SKM-1 (cell line): ENCODE results near the gene TRAM2.

Experiments
- DNase-seq: peaks from one replicate; lab custom pipeline; 2025; ENCODE audit not compliant: unreplicated experiment; lab: John Stamatoyannopoulos, UW

Gene TRAM2

DNA sequence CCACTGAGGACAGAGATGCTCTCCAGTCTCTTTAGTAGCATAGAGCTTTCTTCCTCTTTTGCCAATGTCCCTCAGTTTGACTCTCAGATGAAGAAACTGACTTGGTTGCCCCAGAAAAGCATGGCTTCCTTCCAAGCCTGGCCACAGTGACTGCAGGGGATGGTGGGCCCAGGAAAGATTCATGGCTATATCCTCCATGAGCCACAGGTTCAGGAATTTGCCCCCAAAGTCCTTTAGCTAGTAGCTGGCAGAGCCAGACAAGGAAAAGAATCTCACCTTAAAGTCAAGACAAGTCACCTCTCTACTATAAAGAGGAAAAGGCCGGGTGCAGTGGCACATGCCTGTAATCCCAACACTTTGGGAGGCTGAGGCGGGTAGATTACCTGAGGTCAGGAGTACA is 43.4 kb downstream of the TRAM2 start:
- no peak for DNase-seq

DNA sequence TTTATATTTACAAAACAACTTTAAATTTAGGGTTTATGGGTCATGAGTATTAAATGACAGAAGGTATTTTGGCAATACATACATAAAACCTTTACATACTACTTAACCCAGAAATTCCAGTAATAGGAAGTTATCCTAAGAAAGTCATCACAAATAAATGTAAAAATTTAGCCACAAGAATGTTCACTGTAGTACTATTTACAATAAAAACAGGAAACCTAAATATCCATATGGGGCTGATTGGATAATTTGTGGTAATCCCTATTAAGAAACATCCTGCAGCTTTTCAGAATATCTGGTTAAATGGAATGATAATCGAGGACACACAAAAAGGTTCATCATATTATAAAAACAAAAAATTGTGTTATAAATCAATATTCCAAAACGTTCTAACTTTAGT is 44.4 kb downstream of the TRAM2 start:
- DNase-seq, result no peak

DNA sequence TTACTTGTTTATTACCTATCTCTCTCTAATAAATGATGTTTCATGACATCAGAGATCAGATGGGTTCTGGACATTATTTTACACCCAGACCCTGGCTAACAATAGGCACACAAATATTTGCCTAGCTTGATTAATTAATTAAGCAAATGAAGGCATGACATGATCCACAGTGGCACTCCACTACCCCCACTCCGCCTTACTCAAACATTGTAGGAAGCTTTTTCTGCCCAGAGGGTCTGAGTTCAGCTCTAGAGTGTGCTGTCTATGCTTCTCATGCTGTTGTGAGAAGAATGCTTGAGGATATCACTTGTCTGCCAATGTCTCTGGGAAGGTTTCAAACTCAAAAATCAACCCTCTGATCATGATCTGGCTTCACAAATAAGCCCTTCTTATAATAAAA is 45.0 kb downstream of the TRAM2 start:
- DNase-seq, result no peak

DNA sequence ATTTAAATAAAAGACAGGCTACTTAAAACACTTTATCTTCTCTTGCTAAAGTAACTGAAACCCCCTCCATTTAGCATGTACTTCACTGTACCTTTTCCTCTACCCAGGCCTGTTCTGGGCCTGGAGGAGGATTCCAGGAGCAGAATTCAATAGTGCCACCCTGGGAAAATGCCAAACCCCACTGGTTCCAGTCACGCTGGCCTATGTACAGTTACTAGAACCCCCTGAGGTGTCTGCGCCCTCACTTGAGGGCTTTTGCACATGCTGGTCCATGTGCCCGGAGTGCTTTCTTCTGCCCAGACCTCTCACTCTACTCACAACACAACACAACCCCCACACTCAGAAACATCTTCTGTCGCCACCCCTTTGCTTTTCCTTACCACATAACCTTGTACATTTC is 45.5 kb downstream of the TRAM2 start:
- DNase-seq, result no peak

DNA sequence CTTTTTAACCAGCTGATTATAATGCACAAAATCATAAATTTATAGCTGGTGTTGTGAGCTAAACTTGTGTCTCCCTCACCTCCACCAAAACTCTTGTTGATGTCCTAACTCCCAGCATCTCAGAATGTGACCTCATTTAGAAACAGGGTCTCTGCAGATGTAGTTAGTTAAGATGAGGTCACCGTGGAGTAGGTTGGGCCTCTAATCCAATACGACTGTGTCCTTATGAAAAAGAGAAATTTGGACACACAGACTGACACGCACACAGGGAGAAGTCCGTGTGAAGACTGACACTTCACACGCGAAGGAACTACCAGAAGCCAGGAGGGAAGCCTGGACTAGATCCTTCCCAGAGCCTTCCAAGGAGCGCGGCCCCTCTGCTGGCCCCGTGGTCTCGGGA is 46.5 kb downstream of the TRAM2 start:
- no peak for DNase-seq

DNA sequence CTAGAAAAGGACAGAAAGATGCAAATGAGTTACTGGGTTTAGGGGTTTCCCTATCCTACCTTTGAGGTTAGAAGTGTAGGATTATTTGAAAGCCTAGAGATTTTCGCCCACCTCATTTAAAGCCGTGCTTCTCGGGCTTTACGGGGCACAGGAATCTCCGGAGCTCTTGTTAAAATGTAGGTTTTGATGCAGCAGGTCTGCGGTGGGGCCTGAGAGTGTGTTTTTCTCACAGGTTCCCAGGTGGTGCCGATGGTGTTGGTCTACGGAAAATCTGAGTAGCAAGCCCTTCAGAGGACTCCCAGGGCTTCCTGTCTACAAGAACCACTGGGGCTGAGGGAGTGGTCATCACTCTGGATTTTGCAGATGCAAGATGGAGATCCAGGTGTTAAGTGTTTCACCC is 47.5 kb downstream of the TRAM2 start:
- DNase-seq, result no peak

DNA sequence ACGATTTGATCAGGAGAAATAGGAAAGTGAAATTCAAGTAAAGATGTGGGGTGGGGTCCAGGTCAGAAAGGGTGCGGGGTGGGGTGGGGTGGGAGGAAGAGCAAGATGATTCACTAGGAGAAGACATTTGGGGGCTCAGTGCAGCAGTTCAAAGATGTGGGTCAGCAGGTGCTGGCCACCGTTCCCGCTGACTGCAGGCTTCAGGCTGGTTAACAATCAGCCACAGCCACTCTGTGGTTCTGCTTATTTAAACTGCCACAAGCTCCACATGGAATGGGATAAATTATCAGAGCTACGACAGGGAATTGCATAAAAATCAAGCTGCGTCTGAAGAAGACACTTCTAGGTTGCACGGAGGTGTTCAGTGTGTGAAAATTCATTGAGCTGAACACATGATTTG is 49.4 kb downstream of the TRAM2 start:
- DNase-seq, result no peak

DNA sequence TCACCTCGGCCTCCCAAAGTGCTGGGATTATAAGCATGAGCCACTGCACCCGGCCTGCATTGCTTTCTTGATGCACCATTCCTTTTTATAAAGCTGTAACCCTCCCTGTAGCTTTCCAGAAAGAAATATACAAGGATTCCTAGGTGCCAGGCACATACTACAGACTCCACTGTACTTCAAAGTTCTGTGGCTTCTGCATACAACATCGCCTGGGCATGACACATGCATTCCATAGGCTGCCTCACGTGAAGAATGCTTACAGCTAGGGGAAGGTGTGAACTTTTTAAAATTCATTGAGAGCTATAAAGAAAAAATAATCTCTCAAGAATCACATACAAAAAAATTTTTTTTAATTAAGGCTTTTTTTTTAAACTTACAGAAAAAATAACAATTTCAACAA is 50.2 kb downstream of the TRAM2 start:
- DNase-seq, result no peak

DNA sequence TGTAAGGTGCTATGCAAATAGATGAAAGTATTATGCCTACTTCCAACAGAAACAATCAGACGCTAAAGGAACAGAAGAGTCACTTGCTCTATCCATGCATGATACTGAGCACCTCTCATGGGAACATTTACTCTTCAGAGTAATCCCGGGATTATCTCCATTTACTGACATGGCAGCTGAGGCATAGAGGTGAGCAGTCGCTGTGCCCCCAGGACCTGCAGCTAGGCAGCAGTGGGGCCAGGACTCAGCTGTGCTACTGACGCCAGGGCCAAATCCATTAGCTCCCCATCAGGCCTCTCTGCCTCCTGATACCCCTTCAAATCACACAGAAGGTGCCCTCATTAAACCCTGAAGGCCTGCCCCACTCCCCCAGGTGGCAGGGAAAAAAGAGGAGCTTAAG is 51.9 kb downstream of the TRAM2 start:
- no peak for DNase-seq

DNA sequence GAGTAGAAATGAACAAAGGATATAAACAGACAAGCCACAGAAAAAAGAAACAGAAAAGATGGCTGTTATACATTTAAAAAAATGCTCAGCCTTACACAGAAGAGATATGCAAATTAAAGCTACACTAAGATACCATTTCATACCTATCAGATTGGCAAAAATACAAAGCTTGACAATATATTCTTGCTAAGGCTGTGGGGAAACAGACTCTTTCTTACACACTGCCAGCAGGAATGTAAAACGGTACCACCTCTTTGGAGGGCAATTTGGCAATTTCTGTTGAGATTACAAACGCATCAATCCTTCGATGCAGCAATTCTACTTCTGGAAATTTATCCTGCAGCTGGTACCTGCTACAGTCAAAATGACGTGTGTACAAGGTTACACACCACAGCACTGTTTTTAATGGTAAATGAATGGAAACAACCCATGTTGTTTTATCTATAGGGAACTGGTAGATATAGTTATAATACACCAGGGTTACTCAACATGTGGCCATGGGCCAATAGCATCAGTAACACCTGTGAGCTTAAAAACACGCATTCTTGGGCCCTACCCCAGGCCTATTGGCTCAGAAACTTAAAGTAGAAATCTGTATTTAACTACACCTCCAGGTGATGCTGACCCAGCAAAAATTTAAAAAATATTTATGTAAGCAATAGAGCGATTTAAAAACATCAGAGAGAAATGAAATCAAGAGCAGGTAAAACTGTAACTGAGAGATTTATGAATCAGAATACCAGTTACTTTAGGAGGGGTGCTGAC is 53.3 kb downstream of the TRAM2 start:
- no peak for DNase-seq

DNA sequence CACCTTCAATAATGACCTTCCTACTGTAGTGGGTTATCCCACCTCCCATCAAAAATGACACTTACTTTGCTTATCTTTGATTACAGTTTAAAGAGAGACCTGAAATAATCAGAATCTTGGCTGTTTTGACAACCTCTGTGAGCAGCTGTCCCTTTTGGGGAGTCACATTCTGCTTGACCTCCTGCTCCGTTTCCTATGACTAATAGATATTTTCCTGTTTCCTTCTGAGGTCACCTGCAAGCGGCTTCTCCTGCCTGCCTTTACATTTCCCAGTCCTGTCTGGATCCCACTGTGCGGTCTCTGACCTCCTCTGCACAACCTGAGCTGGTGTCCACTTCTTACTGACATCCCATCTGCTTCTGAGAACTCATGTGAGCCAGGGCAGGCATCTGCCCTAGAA is 54.2 kb downstream of the TRAM2 start:
- no peak for DNase-seq

DNA sequence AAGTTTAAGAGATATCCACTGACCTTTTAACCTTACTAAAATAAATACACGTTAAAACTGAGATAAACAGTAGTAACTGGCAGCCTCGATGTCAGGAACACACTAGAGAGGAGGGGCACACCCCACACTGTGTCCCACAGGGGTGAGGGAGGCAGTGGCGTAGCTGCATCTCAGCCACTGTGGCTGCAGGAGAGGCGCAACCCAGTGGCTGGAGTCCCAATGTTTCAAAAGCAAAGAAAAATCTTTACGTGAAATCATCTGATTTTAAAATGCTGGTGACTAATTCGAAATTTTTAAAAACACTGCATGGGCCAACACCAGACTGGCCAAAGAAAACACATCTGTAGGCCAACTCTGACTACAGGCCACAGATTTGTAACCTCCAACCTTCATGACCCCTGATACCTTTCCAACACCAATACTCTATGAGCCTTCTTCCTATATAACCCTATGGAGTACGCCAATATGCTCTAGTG is 54.7 kb downstream of the TRAM2 start:
- DNase-seq, result no peak

DNA sequence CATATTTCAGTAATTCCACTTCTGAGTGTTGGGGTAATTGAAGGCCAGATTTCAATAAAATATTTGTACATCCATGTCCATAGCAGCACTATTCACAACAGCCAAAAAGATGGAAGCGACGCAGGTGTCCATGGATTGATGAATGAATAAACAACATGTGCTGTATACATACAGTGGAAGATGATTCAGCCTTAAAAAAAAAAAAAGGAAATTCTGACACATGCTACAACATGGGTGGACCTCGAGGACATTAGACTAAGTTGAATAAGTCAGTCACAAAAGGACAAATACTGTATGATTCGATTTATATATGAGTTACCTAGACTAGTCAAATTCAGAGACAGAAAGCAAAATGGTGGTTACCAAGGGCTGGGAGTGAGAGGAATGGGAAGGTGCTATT is 57.2 kb downstream of the TRAM2 start:
- no peak for DNase-seq

DNA sequence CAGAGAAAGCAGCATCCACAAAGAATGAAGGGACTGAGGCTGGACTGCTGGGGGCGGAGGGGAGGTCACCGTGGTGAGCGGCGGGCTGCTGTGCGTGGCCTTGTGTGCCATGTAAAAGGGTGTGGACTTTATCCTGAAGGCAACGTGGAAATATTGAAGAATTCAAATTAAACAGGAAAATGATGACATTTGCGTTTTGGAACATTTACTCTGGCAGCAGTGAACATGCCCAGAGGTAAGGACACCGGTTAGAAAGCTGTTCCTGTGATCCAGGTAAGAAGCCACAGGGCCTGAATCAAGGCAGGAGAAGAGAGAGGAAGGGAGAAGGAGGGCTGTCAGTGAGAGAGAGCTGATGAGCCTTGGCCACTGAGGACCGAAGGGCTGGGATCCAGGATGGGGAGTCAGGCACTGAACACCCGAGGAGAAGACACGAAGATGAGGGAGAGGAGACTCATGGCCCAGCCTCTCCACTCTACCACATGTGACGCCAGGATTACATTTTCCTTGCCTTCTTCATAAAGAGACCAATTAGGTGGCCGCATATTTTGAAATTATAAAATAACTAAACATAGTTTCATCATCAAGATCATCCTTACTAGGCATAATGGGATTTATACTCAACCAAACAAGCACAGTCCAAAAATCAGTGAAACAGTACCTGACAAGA is 58.4 kb downstream of the TRAM2 start:
- DNase-seq, result no peak

DNA sequence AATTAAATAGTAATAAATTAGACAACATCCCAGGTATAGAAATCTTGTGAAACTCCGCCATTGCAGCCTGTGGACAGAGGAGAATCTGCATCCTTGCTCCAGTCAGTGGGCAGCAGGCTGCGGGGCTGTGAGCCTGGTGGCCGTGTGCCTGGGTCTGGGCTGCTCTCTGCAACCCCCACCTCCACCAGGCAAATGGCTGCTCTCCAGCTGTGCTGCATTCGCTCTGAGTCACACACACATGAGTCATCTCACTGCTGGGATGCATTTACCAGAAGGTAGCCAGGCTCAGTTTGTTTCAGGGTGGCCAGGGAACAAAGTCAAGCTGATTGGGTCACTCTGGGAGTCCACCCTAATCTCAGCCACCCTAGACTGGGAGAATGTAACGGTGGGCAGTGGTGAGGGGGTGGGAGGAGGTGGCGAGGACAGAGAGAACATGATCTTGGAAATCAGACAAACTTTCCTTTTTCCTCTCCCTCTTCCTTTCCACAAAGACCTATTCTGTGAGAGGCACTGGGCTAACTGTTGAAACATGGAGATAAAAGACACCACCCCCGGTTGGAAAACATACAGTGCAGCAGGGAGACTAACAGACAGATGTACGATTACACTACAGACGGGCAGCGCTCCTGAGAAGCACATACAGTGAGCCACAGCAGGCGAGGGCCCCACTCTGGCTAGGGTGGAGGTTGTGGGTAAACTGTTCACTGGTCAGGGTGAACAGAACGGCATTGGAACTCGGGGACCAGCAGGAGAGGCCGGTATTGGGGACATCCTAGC is 59.2 kb downstream of the TRAM2 start:
- no peak for DNase-seq

DNA sequence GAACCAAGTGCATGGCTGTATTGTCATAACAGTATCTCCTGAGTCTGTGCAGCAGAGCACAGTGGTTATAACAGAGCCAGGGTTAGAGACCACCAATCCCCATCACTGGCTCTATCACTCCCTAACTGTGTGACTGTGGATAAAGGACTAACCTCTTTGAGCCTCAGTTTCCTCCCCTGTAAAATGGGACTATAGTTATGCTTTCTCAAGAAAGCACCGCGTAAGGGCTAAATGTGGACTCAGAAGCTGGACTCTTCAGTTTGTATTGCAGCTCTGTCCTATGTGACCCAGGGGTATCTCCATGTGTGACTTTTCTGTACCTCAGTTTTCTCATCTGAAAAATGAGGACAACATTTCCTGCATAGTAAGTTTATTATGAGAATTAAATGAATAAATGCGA is 59.9 kb downstream of the TRAM2 start:
- no peak for DNase-seq

DNA sequence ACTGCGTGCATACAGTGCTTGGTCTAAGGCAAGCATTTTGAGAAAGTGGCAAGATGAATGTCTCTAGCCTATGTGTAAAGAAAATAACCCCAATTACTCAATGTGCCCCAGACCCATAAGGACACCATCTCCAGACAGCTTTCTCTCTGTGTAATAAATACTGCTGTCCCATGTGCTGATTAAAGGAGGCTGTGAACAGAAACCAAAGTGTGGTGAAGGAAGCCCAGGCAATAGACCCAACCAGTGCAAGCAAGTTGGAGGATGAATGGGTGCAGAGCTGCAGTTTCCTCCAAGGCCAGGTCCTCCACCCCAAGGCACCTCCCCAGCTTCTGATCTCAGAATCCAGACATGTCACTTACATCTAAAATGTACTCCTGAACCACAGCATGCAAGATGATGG is 60.6 kb downstream of the TRAM2 start:
- no peak for DNase-seq

DNA sequence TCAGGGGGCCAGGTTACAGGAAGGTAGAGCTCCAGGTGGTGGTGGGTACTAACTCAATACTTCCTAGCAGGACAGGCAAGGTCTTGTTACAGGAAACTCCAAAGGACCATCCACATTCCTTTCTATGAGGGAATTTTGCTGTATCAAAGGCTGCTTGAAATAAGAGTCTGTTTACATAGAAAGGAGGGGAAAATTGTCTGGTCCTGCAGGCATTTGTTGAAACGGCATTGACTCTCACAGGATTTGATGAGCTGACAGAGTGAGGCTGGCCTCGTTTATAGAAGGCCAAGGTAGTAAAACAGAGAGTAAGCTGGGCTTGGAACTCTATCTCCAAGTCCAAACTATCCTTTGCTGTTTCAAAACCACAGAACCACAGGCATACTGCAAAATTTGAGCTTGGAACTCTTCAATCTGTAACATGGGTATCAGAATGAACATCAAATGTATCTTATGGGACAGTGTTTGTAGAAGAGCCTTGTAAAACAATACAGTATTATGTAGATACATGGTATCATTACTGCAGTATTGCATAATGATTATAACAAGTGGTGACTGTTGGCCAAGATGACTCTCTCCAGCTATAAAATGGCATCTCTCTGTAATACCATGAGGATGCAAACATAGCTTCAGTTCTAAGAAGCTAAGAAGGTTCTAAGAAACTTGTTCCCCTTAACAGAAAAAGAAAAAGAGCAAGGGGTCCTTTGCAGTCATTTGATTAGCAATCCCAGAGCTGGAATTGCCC is 61.5 kb downstream of the TRAM2 start:
- DNase-seq, result no peak

DNA sequence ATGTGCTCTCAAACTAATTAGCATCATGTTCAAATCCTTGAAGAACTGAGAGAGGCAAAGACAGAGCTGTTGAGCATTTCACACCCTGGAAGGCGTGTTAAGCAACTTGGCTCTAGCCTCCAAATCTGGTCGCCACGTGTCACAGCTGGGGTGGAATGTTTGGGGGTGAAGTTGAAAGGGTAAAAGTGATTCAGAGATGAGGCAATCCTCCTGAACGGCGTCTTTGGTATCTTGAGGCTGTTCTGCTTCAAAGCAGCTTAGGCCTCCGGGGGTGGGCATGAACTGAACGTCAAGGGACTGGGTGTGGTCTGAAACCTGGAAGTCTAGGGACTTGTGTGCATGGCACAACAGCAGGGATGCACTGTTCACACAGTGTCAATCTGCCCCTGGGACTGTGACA is 62.3 kb downstream of the TRAM2 start:
- no peak for DNase-seq

DNA sequence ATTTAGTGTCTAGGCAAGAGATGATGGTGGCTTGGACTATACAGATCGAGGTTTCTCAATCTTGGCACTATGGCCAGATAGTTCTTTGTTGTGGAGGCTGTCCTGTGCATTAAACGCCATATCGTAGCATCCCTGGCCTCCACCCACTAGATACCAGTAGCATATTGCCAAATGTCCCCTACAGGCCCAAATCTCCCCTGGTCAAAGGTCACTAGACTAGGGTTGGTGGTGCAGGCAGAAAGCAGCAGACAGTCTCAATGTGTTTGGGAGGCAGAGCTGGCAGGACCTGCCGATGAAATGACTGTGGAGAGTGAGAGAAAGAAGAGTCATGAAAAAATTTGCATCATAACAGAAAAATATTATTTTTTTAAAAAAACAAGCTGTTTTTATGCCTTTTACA is 63.0 kb downstream of the TRAM2 start:
- DNase-seq, result no peak

DNA sequence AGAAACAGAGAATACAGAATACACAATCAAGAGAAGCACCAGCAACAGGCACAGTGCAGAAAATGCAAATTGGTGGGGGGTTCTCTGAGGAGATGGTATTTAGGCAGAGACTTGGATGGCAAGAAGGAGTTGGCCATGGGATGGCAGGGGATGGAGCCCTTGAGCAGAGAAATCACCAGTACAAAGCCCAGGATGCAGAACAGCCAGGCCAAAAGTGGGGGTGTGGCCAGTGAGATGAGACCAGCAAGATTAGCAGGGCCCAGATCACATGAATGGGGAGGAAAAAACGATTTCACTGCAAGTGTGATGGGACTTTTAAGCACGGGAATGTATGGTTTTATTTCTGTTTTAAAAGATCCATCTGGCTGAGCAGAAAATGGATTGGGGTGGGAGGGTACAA is 63.4 kb downstream of the TRAM2 start:
- no peak for DNase-seq
